Eye (tissue), 1 donor: ENCODE results near the gene REC8.

Experiments
- DNase-seq: peaks from one replicate; pipeline ENCODE4 v3.0.0-alpha.2; 2015

REC8 gene

GRCh38 chr14:24171422-24172260 is at the start of gene REC8:
Gene REC8 (plus strand): TSS chr14:24172080. CDS start chr14:24172553, 473 bp downstream.
- peak; percentile 99 for DNase-seq

DNA sequence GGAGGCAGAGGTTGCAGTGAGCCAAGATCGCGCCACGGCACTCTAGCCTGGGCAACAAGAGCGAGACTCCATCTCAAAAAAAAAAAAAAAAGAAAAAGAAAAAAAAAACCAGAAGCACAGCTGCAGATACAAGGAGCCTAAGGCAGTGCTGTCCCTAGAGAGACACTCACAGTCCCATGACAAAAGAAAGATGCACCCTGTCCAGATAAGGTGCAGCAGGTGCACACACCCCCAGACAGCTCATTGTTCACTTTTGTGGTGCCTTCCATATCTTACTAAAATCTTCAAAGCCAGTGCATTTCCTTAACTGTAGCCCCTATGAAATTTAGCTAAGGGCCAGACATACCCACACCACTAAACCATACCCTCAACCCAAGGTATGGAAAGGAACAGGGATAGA is 49.5 kb upstream of the REC8 start:
- DNase-seq: no peak

DNA sequence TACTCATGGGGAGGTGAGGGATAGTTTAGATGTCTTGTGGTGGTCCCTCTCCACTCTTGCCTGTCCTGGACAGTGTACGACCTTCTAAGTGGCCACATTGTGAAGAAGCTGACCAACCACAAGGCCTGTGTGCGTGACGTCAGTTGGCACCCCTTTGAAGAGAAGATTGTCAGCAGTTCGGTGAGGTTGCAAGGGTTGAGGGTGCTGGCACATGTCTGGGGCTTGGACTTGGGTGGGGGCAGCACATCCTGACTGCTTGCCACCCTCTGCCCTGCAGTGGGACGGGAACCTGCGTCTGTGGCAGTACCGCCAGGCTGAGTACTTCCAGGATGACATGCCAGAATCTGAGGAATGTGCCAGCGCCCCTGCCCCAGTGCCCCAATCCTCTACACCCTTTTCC is 49.0 kb upstream of the REC8 start:
- no peak for DNase-seq

DNA sequence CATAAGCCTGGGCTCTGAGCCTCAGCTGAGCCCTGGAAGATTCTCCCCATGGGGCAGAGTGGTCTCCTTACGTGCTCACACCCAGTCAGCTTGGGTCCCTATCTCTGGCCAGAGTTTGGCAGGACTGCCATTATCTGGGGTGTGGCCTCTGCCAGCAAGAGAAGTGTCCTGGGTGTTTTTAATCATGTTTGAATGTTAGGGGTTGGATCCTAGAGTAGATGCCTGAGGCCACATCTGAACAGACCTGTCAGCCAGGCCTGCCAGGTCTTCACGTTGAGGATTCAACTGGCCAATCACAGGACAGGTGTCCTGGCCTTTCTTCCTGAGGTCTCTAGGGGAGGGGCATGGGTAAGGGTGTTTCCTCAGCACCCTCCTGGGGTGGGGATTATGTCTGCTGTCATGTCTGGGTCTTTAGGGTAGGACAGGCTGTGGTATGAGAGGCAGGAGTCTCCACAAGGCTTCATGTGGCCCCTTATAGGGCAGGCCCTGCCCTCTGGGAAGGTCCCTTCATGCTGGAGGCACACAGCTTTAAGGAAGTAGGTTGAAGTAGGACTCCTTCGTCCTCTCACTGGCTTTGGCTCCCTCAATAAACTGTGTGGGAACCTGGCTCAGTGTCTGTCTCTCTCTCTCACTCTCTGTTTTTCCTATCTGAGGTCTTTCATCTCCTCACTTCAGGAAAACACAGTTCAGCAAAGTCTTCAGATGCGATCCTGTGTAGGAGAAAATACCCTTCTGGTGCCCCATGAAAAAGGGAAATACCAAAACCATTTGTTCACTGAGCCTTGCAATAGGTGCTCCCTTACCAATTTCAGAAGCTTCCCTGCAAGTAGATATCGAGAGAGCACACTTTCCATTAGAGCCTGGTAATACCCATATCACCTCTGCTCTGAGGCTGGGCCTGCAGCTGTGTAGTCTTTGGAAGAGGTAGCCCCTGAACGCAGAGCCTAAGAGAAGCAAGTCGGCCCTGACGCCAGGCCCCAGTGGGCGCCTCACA is 48.2 kb upstream of the REC8 start:
- DNase-seq: no peak

- no peak for DNase-seq
Measured at GRCh38 chr14:24126939-24127338, 44.9 kb upstream of the REC8 start.

GRCh38 chr14:24127673-24128072 is 44.2 kb upstream of the REC8 start:
- DNase-seq: no peak

DNA sequence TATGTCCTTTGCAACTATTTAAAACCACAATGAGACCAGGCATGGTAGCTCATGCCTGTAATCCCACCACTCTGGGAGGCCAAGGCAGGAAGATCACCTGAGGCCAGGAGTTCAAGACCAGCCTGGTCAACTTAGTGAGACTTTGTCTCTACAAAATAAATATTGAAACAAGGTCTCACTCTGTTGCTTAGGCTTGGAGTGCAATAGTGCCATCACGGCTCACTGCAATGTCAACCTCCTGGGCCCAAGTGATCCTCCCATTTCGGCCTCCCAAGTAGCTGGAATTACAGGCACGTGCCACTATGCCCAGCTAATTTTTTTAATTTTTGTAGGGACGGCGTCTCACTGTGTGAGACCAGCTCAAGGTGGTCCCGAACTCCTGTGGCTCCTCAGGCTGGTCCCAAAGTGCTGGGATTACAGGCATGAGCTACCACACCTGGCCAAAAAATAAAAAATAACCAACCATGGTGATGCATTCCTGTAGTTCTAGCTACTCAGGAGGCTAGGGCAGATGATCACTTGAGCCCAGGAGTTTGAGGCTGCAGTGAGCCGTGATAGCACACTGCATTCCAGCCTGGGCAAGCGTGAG is 42.4 kb upstream of the REC8 start:
- DNase-seq: no peak

- DNase-seq: no peak
Measured at GRCh38 chr14:24130380-24130716, 41.5 kb upstream of the REC8 start, which contains the start of gene FITM1. Gene FITM1 (plus strand): TSS chr14:24130659. CDS start chr14:24131564, 905 bp downstream.

DNA sequence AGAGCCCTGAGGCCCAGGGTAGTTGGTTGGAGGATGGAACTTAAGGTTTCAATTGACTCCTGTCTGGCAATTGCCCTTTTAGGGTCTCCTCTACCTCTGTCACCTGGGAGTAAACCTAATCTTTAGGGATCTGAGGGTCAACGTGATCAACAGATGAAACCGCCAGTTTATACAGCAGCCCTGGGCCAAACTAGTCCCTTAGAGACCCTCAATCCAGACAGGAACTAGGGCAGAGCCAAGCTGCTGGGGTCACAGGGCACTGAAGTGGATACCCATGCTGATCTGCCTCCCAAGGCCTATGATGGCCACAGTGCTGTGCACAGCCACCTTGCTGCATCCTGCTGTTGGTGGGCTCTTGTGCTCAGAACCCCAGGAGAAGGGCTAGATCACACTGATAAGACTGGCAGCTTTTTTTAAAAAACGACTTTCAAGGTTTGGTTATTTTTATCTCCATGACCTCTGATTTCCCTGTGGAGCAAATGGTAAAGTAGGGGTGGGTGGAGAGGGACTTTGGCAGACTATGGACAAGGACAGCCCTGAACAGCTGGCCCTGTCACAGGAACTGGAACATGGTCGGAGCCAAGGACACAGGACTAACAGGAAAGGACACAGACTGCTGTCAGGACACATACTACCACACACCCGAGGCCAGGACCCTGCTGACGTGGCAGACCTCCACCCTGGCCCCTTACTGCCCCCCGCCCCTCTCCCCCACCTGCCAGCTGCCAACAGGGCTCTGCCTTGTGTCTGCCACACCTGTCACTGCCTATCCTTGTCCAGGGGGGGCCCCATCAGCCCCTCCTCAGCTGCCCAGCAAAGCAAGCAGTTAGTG is 40.9 kb upstream of the REC8 start:
- peak; percentile 10 for DNase-seq

DNA sequence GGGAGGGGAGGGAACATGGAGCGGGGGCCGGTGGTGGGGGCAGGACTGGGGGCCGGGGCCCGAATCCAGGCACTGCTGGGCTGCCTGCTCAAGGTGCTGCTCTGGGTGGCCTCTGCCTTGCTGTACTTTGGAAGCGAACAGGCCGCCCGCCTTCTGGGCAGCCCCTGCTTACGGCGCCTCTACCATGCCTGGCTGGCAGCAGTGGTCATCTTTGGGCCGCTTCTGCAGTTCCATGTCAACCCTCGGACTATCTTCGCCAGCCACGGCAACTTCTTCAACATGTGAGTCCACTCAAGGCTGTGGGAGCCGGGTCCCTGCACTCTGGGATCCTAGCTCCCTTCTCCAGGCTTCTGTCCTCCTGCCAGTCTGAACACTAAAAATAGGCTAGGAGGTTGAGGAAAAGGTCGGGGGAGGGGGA is 40.3 kb upstream of the REC8 start:
- DNase-seq: no peak

DNA sequence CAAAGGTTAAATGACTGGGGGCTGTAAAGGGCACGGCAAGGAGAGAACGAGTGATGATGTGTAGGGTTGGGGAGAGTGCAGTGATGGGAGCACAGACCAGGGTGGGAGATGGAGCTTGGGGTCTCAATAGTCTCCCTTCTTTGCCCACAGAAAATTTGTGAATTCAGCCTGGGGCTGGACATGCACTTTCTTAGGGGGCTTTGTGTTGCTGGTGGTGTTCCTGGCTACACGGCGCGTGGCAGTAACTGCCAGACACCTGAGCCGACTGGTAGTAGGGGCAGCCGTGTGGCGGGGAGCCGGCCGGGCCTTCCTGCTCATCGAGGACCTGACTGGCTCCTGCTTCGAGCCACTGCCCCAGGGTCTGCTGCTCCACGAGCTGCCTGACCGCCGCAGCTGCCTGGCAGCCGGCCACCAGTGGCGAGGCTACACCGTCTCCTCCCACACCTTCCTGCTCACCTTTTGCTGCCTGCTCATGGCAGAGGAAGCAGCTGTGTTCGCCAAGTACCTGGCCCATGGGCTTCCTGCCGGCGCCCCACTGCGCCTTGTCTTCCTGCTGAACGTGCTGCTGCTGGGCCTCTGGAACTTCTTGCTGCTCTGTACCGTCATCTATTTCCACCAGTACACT is 39.7 kb upstream of the REC8 start:
- no peak for DNase-seq

- no peak for DNase-seq
Measured at GRCh38 chr14:24132976-24133375, 38.9 kb upstream of the REC8 start.

DNA sequence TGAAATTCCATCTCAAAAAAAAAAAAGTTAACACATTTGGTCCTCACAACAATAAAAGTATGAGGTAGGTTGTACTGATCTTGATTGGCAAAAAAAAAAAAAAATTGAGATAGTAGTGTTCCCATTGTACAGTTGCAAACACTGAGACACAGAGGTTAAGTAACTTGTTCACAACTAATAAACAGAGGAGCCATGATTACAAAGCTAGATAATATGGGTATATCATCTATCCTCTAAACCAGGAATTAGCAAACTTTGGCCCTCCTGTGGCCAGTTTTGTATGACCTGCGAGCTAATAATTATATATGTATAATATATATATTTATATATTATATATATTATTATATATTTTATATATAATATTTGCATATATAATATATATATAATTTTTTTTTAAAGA is 38.1 kb upstream of the REC8 start:
- no peak for DNase-seq

DNA sequence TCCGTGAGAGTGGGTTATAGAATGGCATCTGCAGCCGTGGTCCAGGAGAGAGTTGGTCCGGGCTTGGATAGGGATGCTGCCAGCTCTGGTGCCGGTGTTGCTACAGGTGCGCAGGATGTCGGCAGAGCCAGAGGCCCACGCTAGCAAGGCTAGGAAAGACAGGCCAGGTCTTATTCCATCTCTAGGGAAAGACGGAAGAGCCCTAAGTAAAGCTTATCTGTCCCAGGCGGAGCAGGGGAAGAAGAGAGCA is 36.4 kb upstream of the REC8 start:
- no peak for DNase-seq

GRCh38 chr14:24135834-24136683 is 35.8 kb upstream of the REC8 start, which contains the start of gene PSME1:
Gene PSME1 (plus strand): TSS chr14:24136194. CDS start chr14:24136263, 69 bp downstream.
- peak; percentile 94 for DNase-seq

DNA sequence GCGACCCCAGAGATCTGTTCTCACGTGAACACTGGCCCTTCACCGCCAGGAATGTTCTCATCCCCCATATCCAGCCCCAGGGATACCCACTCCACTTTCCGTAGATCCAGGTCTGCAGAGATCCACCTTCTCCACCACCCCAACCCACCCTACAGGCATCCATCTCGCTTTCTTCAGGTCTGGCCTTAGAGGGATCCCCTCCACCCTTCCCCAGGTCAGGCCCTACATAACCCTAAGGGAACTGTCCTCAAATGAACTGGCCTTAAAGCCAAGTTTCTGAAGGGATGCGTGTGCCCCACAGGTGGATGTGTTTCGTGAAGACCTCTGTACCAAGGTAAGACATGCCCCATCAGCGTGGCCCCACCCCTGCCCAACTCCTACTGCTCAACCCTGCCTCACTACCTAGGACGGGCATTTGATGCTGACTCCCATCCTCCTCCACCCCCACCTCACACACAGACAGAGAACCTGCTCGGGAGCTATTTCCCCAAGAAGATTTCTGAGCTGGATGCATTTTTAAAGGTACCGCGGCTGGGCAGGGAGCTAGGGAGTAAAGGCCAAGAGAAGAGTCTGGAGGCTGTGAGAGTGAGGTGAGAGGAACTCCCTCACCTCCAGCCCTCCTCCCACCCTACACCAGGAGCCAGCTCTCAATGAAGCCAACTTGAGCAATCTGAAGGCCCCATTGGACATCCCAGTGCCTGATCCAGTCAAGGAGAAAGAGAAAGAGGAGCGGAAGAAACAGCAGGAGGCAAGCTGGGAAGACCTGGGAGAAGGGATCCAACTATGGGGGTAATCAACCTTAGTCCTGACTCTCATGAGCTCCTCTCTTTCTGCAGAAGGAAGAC is 35.0 kb upstream of the REC8 start:
- peak; percentile 28 for DNase-seq

- DNase-seq: no peak
Measured at GRCh38 chr14:24137529-24138395, 34.1 kb upstream of the REC8 start.

DNA sequence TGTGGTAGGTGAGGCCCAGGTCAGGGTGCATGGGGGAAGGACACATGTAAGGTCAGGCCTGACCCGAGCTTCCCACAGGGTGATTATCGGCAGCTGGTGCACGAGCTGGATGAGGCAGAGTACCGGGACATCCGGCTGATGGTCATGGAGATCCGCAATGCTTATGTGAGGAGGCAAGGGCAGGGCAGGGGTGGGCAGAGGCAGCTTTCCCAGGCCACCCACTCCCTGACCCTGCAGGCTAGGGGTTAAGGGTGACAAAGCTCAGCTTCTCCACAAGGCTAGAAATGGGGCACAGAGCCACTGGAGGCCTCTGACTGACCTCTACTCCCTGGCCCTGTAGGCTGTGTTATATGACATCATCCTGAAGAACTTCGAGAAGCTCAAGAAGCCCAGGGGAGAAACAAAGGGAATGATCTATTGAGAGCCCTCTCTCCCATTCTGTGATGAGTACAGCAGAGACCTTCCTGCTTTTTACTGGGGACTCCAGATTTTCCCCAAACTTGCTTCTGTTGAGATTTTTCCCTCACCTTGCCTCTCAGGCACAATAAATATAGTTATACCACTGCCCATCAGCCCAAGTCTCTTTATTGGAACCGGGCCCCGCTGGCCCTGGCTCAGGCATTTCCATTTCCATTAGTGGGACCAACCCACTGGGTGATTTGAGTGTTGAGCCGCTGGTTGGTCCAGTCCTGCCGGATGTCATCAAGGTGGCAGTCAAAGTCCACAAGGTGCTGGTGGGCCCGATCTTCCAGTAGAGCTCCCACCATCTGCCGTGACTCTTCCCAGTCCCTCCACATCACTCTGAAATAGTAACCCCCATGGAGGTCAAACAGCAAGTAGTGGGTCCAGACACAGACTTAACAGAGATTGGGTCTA is 33.2 kb upstream of the REC8 start:
- DNase-seq: no peak
